Right forelimb (tissue), 1 donor: ENCODE data around the gene STT3B.

ENCODE experiments used
- DNase-seq: peaks from one replicate; pipeline ENCODE4 v3.0.0-alpha.2; 2018

Gene STT3B

DNA sequence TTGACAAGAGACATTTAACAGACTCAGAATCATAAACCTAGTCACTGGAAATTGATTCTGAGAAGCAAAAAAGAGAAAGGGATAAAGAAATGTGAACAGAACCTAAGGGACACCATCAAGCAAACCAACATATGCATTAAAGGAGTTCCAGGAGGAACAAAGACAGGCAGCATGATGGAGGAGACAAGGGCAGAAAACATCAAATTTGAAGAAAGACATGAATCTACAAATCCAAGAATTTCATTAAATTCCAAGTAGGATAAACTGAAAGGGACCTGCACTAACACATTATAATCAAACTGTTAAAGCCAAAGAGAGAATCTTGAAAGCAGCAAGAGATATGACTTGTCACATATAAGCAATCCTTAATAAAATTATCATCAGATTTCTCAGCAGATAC, 122.3 kb downstream of the STT3B start:
- DNase-seq: no peak

DNA sequence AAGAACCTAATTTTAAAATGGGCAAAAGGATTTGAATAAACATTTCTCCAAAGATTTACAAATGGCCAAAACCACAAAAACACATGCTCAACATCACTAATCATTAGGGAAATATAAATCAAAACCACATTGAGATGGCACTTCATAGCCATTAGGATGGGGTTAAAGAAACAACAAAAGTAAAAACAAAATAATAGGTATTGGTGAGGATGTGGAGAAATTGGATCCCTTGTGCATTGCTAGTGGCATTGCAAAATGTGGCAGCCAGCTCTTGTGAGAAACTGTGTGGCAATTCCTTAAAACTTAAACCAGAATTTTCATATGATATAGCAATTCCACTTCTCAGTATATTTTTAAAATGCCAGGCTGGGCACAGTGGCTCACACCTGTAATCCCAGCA, 126.5 kb downstream of the STT3B start:
- no peak for DNase-seq

DNA sequence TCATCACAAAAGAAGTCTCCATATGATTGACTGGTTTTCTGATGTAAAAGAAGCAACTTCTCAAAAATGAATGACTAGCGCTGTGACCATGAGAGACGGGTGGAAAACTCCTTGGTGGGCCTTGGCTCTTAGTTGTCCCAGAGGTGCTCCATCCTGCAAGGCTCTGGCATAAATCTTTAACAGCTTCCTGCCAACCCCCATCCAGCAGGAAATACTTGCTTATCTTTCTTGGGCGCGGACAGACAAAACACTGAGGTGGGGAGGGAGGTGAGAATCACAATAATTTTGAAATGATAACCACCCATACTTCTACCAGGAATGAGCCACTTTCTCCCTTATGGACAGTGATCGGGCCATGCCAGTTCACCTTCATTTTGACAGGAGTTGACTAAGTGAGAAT, 128.6 kb downstream of the STT3B start:
- DNase-seq: no peak

DNA sequence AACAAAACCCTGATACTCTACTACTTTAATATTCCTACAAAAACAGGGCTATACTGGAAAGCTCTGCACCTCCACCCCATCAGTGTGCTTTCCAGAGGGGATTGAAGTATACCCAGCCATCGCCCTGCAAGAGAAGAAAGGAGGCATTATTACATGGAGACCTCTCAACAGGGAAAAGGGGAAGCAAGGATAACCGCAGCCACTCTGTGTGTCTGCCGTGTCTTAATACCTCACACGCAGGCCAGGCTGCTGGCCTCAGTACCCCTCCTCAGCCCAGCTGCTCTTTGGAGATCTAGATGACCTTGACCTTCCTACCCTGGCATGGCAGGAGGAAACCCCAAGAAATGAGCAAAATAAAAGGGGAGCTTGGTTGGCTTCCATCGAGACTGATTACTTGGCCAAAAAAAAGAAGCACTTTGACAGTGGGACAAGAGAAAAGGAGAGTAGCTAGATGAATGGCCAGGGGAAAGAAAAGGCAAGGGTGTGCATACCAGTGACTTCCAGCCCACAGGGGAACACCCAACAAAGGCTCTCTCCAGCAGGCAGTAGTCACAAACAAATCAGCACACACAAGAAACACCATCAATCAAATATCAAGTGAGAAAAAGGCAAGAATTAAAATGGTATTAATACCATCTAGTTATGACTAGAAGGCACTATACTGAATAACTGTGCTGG, 129.4 kb downstream of the STT3B start:
- no peak for DNase-seq

DNA sequence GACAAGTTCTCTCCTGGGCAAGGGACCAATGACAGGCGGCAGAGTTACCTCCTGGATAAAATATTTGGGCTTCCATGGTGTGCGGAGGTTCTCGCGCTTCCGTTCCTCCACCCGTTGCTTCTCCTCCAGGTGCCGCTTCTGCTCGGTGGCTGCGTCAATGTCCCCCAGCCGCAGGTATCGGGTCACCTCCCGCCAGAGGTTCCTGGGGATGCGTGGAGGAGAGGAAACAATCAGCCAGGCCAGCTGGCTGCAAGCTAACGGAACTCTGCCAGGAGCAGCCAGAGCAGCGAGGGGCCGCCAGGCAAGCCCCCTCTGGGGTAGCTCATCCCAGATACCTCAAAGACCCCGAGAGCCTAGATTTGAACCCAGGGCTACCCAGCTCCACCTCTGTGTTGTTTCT, 131.3 kb downstream of the STT3B start:
- DNase-seq: no peak

DNA sequence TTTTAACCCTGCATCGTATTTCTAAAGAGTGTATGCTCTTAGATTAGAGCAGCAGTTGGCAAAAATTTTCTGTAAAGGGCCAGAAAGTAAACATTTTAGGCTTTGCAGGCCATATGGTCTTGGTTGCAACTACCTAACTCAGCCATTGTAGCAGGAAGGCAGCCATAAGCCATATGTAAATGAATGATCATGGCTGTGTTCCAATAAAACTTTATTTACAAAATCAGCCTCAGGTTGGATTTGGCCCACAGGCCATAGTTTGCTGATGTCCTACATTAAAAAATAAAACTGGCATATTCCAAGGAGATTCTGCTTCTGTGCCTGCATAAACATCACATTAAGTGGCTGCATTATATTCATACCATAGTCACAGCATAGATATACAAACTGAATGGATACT, 134.9 kb downstream of the STT3B start:
- no peak for DNase-seq

DNA sequence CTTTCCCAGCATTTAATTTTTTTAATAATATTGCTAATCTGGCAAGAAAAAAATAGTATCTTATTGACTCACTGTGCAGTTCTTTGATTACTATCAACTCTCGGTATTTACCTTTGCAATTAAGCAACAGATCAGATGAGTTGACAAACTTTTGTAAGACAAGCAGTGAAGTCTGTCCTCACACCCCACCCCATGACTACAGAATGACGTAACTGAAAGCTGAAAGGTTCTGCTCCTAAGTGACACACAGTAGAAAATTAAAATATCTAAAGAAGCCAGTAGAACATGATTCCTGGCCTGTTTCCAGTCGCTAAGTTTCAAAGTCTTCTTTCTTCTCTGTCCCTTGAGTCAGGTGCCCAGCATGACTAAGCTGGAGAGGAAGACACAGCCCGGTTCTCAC, 135.5 kb downstream of the STT3B start:
- no peak for DNase-seq

DNA sequence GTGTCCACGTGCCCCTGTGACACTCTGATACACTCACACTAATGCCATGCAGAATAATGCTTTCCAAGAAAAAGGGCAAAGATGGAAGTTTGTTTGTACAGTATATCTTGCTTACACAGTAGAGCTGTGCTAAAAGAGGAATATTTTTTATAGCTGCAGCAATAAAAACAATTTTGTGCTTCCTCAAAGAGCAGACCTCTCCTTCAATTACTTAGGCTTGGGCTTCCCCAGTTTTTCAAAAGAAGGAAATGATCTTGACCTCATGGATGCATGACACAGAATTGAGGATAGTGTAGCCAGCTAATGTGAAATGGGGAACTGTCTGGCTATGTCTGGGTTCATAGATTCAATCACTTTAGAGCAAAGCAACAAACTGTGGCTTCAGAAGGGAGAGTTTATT, 137.4 kb downstream of the STT3B start:
- DNase-seq: no peak

DNA sequence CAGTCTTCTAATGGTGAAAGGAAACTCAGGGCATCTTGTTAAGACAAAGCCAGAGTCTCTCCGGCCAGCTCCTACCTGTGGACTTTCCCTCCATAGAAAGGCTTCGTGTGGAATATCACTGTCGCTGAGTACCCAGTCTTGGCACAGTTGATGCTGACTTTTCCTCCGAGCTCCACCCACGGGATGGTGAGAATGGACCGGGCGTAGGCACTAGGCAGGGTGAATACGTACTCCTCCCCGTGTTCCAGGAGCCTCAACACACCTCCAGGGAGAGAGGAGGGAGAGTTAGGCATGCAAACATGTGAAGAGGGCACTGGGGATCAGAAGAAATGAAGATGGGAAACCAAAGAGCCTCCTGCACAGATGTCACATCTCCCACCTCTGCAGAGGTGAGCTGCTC, 138.0 kb downstream of the STT3B start:
- DNase-seq: no peak

DNA sequence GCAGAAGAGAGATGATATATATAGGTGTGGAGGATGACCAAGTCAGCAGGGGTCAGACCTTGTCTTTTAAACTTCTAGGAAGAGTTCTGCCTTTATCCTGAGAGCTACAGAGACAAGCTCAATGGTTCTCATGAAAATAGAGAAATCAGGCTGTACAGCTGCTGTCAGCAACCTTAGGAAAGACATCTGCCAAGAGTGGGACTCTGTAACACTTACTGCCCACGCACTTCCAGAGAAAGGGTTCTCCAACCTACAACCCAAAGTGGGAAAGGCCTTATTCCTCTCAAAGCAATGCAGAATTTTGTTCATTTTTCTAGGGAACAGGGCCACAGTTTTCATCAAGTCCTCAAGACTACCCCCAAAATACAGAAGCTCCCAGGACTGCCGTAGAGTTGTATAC, 138.7 kb downstream of the STT3B start:
- DNase-seq: no peak

DNA sequence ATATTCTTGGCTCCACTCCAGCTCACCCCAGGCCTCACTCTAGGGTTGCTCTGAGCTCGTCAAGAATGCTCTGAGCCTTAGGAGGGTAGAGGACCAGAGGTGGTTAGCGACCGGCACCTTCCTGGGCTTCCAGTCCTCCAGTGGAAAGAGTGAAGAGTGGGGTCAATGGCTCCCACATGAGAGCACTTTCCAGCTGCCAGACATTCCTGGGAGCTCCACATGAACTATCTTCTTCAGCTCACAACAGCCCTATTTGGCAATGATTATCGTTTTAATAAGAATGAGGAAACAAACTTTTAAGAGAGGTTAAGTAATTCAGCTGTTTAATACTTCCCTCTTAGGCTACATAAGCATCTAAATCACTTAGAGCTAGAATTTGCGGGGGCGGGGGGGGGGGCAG, 139.3 kb downstream of the STT3B start:
- no peak for DNase-seq

DNA sequence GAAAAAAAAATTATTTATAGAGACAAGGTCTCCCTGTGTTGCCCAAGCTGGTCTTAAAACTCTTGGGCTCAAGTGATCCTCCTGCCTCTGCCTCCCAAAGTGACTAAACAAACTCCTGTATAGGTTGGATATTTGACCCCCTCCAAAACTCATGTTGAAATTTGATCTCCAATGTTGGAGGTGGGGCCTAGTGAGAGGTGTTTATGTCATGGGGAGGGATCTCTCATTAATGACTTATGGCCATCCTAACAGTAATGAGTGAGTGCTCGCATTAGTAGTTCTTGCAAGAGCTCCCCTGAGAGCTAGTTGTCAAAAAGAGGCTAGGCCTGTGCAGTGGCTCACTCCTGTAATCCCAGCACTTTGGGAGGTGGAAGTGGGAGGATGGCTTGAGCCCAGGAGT, 141.2 kb downstream of the STT3B start:
- no peak for DNase-seq

DNA sequence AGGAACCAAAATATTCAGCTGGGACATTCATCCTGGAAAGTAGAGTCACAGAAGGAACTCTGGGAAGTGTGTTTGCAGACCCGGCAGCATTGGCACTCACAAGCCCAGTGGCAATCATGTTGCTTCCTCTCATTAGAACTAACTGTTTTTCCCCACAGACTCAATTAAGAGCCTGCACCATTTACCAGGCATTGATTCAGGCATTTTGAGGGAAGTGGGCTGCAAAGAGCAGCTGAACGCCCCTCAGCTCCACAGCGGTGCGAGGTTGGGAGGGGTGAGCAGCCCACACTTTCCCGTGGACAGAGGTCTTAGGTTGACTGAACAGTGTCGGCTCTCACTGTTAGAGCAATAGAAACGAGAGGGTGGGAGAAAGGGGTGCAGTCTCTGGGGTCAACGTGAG, 143.8 kb downstream of the STT3B start:
- DNase-seq: no peak

DNA sequence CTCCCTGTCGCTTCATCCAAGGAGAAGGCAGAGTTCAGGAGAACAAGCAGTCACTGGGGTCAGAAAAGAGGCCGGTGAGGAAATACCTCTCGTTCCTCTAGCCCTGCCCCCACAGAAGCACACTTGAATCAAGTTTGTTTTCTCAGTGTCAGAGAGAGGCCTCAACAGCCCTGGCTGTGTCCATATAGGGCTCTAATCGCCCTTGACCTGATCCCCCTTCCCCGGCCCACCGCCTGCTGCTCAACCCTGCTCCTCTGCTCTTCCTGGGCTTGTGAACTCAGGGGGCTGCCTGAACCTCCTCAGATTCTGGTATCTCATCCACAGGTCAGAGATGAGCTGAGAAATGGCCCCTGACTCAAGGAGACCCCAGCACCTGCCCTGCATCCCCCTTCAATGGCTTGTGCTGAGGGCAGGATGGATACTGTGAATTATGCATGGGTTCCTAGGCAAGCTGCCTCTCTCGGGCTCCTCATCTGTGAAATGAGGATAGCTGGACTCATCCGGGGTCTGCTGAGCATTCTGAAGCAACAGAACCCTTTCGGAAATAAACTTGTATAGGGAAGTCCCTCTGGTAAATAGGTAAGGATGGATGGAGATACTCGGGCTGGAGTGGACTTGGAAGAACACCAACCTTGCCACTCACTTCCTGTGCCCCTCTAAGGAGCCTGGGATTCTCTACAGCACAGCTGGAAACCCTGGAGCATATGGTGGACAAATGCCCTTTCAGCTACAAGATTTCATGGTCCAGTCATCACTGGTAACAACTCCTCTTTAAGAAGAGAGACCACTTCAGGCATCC, 147.5 kb downstream of the STT3B start:
- DNase-seq: no peak
